Left renal cortex interstitium (tissue), 4 donors: Measurements from ENCODE around the gene VAV2. TPM values are rescaled to one million over a fixed set of nuclear protein-coding genes. Genes with fewer than 3 reads are reported as not detected.

Experiments
- DNase-seq, 4 donors: peaks; one replicate each; pipeline ENCODE4 v3.0.0-alpha.2; 2013; ENCODE audit warnings: low read depth in 4 of 4, low spot score in 2 of 4, missing footprints in 1 of 4
- polyA plus RNA-seq, 4 donors: library from polyadenylated mRNA; unstranded; fragments of 120-200 nt; gene quantifications; one replicate each; pipeline ENCODE4 v1.2.1, GENCODE V29; 2013; ENCODE audit not compliant: insufficient read length in 4 of 4

Gene VAV2
- polyA plus RNA-seq, 4 donors: 32.5 to 48.2 (median 38.4) TPM

GRCh38 chr9:133717113-133718031 lies 274.8 kb downstream of the VAV2 start:
- DNase-seq: no peak

GRCh38 chr9:133716564-133717112 lies 275.5 kb downstream of the VAV2 start:
- no peak for DNase-seq

- DNase-seq: no peak
Measured at GRCh38 chr9:133715866-133716563, 276.1 kb downstream of the VAV2 start.

GRCh38 chr9:133715295-133715865 lies 276.7 kb downstream of the VAV2 start:
- no peak for DNase-seq

GRCh38 chr9:133714606-133715294 lies 277.4 kb downstream of the VAV2 start:
- no peak for DNase-seq

GRCh38 chr9:133713960-133714495 lies 278.1 kb downstream of the VAV2 start:
- DNase-seq: no peak

- DNase-seq: no peak
Measured at GRCh38 chr9:133713150-133713959, 278.8 kb downstream of the VAV2 start.

- DNase-seq: no peak
Measured at GRCh38 chr9:133712221-133713100, 279.7 kb downstream of the VAV2 start.

Other genes starting within 250 kb of the VAV2 start
- 10 to 100 TPM; 21.6 to 26.1 (median 22.7) TPM for gene BRD3OS, start 33.2 kb upstream of the VAV2 start, polyA plus RNA-seq
- 10 to 100 TPM; 37.7 to 52.6 (median 47.2) TPM for gene BRD3, start 75.7 kb upstream of the VAV2 start, polyA plus RNA-seq
- 10 to 100 TPM; 35.9 to 42.1 (median 39.2) TPM for gene WDR5, start 143.8 kb upstream of the VAV2 start, polyA plus RNA-seq
- gene RNU6ATAC, start 172.2 kb upstream of the VAV2 start, polyA plus RNA-seq: 1 to 10 TPM in 1 of 4 donors, not detected in 3; 1.4 TPM